Karpas-422 (cell line): ENCODE data around the gene NAV2. TPM values are rescaled to one million over a fixed set of nuclear protein-coding genes. Genes with fewer than 3 reads are reported as not detected.
A peak's percentile ranks its signal among the peaks of the same experiment; 100 is the strongest.
"Not testable (repeated sequence)": the region's sequence is repeated elsewhere in the genome, so short reads cannot be mapped to it uniquely, and the experiment has no call there.

Source experiments
- DNase-seq: peaks from one replicate; pipeline ENCODE4 v3.0.0-alpha.2; 2015
- H2AFZ ChIP-seq: fragments of 200-600 bp; sonication (generic); 2 replicates; pipeline ENCODE4 v1.6.1; 2014; ENCODE audit warnings: antibody characterized with exemption, low read length, mixed read lengths
- H3K27ac ChIP-seq: fragments of 200-600 bp; sonication (generic); 2 replicates; pipeline ENCODE4 v1.5.1; 2014; ENCODE audit warnings: mild to moderate bottlenecking, low read length, moderate library complexity
- H3K27me3 ChIP-seq: fragments of 200-600 bp; sonication (generic); 2 replicates; pipeline ENCODE4 v1.6.1; 2014; ENCODE audit warnings: low read length, mixed read lengths
- H3K36me3 ChIP-seq: fragments of 200-600 bp; sonication (generic); 2 replicates; pipeline ENCODE4 v1.6.1; 2014; ENCODE audit warnings: low read length, mixed read lengths; ENCODE audit not compliant: insufficient read depth
- H3K4me1 ChIP-seq: fragments of 200-600 bp; sonication (generic); 2 replicates; pipeline ENCODE4 v1.6.1; 2014; ENCODE audit warnings: mild to moderate bottlenecking, low read length, mixed read lengths
- H3K4me2 ChIP-seq: fragments of 200-600 bp; sonication (generic); 2 replicates; pipeline ENCODE4 v1.6.1; 2014; ENCODE audit warnings: low read length, low read depth, mild to moderate bottlenecking; ENCODE audit not compliant: poor library complexity, severe bottlenecking
- H3K4me3 ChIP-seq: fragments of 200-600 bp; sonication (generic); 2 replicates; pipeline ENCODE4 v1.5.1; 2014; ENCODE audit warnings: mild to moderate bottlenecking, antibody characterized with exemption, low read length, mixed read lengths
- H3K79me2 ChIP-seq: fragments of 200-600 bp; sonication (generic); 2 replicates; pipeline ENCODE4 v1.6.1; 2014; ENCODE audit warnings: mild to moderate bottlenecking, low read length, mixed read lengths
- H3K9ac ChIP-seq: fragments of 200-600 bp; sonication (generic); 2 replicates; pipeline ENCODE4 v1.6.0; 2014; ENCODE audit warnings: low read length
- H3K9me2 ChIP-seq: fragments of 200-600 bp; sonication (generic), shearing (Covaris generic); replicated peaks from 2 replicates; pipeline ENCODE4 v1.6.0; 2014; ENCODE audit warnings: mild to moderate bottlenecking, low read length, moderate library complexity; ENCODE audit not compliant: insufficient read depth
- H3K9me3 ChIP-seq: fragments of 300-700, 200-600 bp; sonication (generic); 2 replicates; pipeline ENCODE4 v1.6.1; 2014; ENCODE audit warnings: low read length, mixed read lengths
- H4K20me1 ChIP-seq: fragments of 200-600 bp; sonication (generic); 2 replicates; pipeline ENCODE4 v1.6.1; 2014; ENCODE audit warnings: mild to moderate bottlenecking, antibody characterized with exemption, low read length, low read depth; ENCODE audit not compliant: insufficient read depth
- total RNA-seq: library from RNA; depleted of rRNA; stranded (reverse); fragments of >200 nt; shearing (Covaris generic); gene quantifications from 2 replicates; pipeline ENCODE4 v1.2.3, GENCODE V29; 2014; ENCODE audit warnings: low replicate concordance

The NAV2 gene
- total RNA-seq, 1 experiment from 2014 or later, result not detected

- Histone ChIP-seq H3K4me1 (peaks cover 20% of the 10 kb centered on the region), H3K9ac (no peak overlapping the region), H3K36me3 (no peaks in the 10 kb centered on the region), H3K9me3 (no peaks in the 10 kb centered on the region), H3K4me3 (no peak overlapping the region), H3K79me2 (no peaks in the 10 kb centered on the region), H3K27me3 (no peaks in the 10 kb centered on the region; the same call in 1 of the 2 replicates), H3K9me2 (no peaks in the 10 kb centered on the region), H4K20me1 (no peaks in the 10 kb centered on the region), H2AFZ (no peak overlapping the region), H3K27ac (no peak overlapping the region), H3K4me2 (no peak overlapping the region)
- no peak for DNase-seq
These were observed 366.2 kb downstream of the NAV2 start for GRCh38 chr11:20078846-20079245.

DNA sequence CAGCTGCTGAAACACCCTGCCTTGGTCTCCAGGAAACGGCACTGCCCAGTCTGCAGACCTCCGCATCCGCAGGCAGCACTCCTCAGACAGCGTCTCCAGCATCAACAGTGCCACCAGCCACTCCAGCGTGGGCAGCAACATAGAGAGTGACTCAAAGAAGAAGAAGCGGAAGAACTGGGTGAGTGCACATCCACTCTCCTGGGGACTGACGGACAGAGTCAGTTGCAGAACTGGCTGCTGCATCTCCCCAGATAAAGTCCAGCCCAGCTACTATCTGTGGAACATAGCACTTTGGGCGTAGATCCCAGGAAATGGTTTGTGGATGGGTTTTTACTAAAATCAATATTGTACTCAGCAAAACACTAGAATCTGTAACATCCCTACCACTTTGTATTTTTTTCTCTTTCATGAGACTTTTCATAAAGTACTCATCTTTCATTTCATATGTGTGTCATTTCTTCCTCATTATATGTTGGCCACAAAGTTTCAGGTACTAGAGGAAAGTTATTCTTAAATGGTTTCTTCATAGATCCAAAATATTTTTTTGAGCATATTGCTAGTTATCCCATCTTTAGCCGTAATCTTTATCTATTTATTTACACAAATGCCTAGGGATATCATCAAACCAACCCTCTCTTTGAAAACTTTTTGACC lies 367.5 kb downstream of the NAV2 start:
- Histone ChIP-seq H3K9me3 (no peaks in the 10 kb centered on the region), H3K4me1 (peaks cover 20% of the 10 kb centered on the region), H3K9me2 (no peaks in the 10 kb centered on the region), H2AFZ (no peak overlapping the region), H3K79me2 (no peaks in the 10 kb centered on the region), H4K20me1 (no peaks in the 10 kb centered on the region), H3K27ac (no peak overlapping the region), H3K27me3 (no peaks in the 10 kb centered on the region; the same call in 1 of the 2 replicates), H3K9ac (no peak overlapping the region), H3K36me3 (no peaks in the 10 kb centered on the region), H3K4me3 (no peak overlapping the region), H3K4me2 (peak overlapping the region; percentile 31)
- DNase-seq, result peak; percentile 81

- Histone ChIP-seq H3K27ac (no peak overlapping the region), H3K9me3 (no peaks in the 10 kb centered on the region), H3K79me2 (no peaks in the 10 kb centered on the region), H3K27me3 (no peaks in the 10 kb centered on the region; the same call in 1 of the 2 replicates), H3K36me3 (no peaks in the 10 kb centered on the region), H2AFZ (no peak overlapping the region), H3K9me2 (no peaks in the 10 kb centered on the region), H3K4me3 (no peak overlapping the region), H3K4me1 (peaks cover 20% of the 10 kb centered on the region), H3K9ac (no peak overlapping the region), H3K4me2 (no peak overlapping the region), H4K20me1 (no peaks in the 10 kb centered on the region)
- no peak for DNase-seq
These were observed 368.7 kb downstream of the NAV2 start for GRCh38 chr11:20081336-20081735.

- not testable (repeated sequence) for H3K9me3 ChIP-seq, H3K27me3 ChIP-seq, H3K27ac ChIP-seq, H3K4me3 ChIP-seq, H3K9me2 ChIP-seq, H3K9ac ChIP-seq, H3K36me3 ChIP-seq, H4K20me1 ChIP-seq, H3K79me2 ChIP-seq, H3K4me2 ChIP-seq, DNase-seq, H2AFZ ChIP-seq
- H3K4me1 ChIP-seq, result peaks cover 25% of the 10 kb centered on the region
These were observed 371.2 kb downstream of the NAV2 start for GRCh38 chr11:20083877-20084276.

GRCh38 chr11:20084921-20085814 lies 372.5 kb downstream of the NAV2 start:
- H3K27ac ChIP-seq, result no peak overlapping the region
- H3K4me1 ChIP-seq, result peaks cover 29% of the 10 kb centered on the region
- H3K9me2 ChIP-seq, result no peaks in the 10 kb centered on the region
- no peak overlapping the region for H3K9ac ChIP-seq
- H3K9me3 ChIP-seq, result no peaks in the 10 kb centered on the region
- no peaks in the 10 kb centered on the region for H3K79me2 ChIP-seq
- H4K20me1 ChIP-seq, result no peaks in the 10 kb centered on the region
- DNase-seq, result no peak
- H3K4me3 ChIP-seq, result no peak overlapping the region
- no peaks in the 10 kb centered on the region for H3K36me3 ChIP-seq
- no peak overlapping the region for H2AFZ ChIP-seq
- no peak overlapping the region for H3K4me2 ChIP-seq
- no peaks in the 10 kb centered on the region; the same call in 1 of the 2 replicates for H3K27me3 ChIP-seq

GRCh38 chr11:20085918-20086317 lies 373.3 kb downstream of the NAV2 start:
- Histone ChIP-seq H3K9ac (no peak overlapping the region), H3K27ac (no peak overlapping the region), H4K20me1 (no peaks in the 10 kb centered on the region), H3K36me3 (no peaks in the 10 kb centered on the region), H3K4me2 (no peak overlapping the region), H3K9me2 (no peaks in the 10 kb centered on the region), H3K27me3 (no peaks in the 10 kb centered on the region; the same call in 1 of the 2 replicates), H2AFZ (no peak overlapping the region), H3K4me3 (no peak overlapping the region), H3K9me3 (no peaks in the 10 kb centered on the region), H3K4me1 (peaks cover 22% of the 10 kb centered on the region), H3K79me2 (no peaks in the 10 kb centered on the region)
- no peak for DNase-seq

DNA sequence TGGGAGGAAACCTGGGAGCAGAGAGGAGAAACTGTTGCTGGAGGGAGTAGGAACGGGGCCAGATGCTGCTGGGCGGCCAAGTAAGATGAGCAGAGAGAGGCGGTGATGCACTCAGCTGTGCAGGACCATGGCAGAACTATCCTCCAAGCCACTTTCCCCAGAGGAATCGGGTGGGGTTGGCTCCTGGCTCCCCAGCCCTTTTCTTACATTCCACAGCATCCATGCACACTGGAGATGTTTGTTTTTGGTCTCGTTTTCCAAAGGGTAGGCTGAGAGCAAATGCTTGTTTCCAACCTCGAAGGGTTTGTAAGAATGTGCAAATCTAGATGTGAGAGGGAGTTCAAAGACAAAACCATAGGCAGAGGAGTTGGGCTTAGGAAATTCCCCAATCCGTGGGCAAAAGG lies 374.5 kb downstream of the NAV2 start:
- DNase-seq, result no peak
- Histone ChIP-seq H3K27ac (no peak overlapping the region), H3K27me3 (no peaks in the 10 kb centered on the region; the same call in 1 of the 2 replicates), H3K79me2 (no peaks in the 10 kb centered on the region), H3K4me3 (no peak overlapping the region), H3K9ac (no peak overlapping the region), H4K20me1 (no peaks in the 10 kb centered on the region), H3K4me2 (no peak overlapping the region), H3K9me3 (no peaks in the 10 kb centered on the region), H3K36me3 (no peaks in the 10 kb centered on the region), H3K4me1 (peaks cover 18% of the 10 kb centered on the region), H3K9me2 (no peaks in the 10 kb centered on the region), H2AFZ (no peak overlapping the region)

DNA sequence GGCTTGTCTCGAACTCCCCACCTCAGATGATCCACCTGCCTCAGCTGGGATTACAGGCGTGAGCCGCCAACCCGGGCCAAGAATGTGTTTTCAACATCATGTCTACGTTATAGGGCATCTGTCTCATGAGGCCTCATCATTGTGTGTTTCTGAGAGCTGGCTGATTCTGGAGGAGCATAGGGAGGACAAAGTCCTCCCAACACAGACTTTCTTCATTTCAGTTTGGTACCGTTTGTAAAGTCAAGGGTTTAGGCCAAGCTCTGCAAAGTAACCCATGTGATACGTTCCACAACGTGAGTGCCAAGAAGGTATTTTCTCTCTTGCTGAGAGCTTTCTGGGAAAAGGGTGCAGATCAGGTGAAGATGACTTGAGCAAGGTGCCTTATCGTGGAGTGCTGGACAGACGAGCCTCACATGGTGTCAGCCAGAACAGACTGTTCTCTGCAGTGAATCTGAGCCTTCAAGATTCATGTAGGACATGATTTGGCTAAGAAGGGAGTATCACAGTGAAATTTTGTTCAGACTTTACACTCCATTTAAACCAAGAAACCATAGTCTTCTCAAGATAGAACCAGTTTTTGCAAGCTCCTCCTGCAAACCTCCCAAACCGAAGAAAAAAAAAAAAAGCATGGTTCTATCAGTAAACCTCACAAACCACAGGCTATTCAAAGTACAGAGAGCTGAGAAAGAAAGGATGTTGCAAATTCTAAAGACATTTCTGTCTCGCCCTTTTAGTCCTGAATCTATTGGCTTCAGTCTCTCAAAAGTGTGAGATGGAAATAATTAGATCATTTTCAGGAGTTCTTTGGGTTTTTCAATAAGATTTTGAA lies 376.0 kb downstream of the NAV2 start:
- H3K4me2 ChIP-seq, result no peak overlapping the region
- no peaks in the 10 kb centered on the region for H3K9me3 ChIP-seq

More for the DNA sequence above, 376.0 kb downstream of the NAV2 start:
- DNase-seq, result peak; percentile 52
- Histone ChIP-seq H2AFZ (no peak overlapping the region), H3K4me1 (peaks cover 18% of the 10 kb centered on the region), H3K9ac (no peak overlapping the region), H3K27ac (no peak overlapping the region), H3K27me3 (no peaks in the 10 kb centered on the region), H3K9me2 (no peaks in the 10 kb centered on the region), H4K20me1 (no peaks in the 10 kb centered on the region), H3K36me3 (no peaks in the 10 kb centered on the region), H3K4me3 (no peak overlapping the region), H3K79me2 (no peaks in the 10 kb centered on the region)
